Embryonic facial prominence (tissue), 1 donor: ENCODE data around the gene NMNAT2.
A peak's percentile ranks its signal among the peaks of the same experiment; 100 is the strongest.
"Not testable (repeated sequence)": the region's sequence is repeated elsewhere in the genome, so short reads cannot be mapped to it uniquely, and the experiment has no call there.

ENCODE experiments used
- DNase-seq: peaks from one replicate; pipeline ENCODE4 v3.0.0-alpha.2; 2016; ENCODE audit errors: extremely low spot score

The NMNAT2 gene

DNA sequence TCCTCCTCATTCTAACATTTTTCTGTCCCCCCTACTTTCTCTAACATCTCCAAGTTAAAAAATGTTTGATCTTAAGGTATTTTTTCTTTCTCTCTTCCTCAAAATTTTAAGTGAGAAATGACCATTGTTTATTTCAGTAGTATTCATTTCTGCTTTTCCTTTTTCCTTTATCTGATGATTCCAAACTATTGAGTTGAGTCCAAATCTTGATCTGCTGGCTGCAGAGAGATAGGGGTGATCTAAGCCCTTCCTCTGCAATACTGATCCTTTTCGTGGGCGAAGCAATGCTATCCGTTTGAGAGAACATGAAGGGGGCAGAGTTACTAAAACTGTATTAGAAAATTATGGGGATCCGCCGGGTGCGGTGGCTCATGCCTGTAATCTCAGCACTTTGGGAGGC lies 516 bp upstream of the NMNAT2 start:
- no peak for DNase-seq

DNA sequence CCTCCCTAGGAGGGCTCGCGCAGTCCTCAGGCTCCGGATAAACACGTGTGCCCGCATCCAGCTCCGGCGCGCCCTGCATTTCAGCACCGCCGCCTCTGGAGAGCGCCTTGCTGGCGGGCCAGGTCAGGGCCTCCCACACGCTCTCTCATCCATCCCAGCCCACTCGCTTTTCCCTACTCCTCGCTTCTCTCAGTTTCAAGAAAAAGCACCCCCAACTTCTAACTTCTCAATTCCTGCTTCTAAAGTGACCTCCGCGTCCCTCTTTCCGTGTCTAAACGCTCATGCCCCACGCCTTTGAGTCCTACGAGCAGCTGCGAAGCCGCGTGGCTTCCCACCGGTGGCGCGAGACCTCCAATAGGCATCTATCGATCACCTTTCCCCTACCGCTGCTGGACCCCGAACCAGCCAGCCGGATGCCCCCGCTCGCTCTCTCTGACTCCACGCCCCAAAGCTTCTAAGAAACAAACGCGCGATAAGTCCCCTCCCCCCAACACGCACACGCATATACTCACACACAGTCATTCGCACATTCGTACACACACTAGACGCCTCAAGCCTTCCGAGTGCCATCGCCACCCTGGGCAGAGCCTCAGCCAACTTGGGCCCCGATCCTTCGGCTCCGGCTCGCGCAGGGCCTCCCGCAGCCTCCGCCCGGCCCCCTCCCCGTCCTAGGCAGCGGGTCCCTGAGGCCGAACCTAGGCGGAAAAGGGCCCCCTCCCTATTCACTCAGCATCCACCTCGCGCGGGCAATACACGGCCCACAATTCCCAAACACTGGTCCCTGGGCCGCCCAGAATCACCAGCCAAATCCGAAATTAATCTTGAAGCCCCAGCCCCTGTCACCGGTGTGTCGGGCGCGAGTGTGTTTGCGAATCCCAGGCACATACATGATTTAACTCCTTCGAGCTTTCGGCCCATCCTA lies 1.1 kb downstream of the NMNAT2 start:
- DNase-seq: peak; percentile 62

- no peak for DNase-seq
Observed at GRCh38 chr1:183414365-183414764, 3.8 kb downstream of the NMNAT2 start.

DNA sequence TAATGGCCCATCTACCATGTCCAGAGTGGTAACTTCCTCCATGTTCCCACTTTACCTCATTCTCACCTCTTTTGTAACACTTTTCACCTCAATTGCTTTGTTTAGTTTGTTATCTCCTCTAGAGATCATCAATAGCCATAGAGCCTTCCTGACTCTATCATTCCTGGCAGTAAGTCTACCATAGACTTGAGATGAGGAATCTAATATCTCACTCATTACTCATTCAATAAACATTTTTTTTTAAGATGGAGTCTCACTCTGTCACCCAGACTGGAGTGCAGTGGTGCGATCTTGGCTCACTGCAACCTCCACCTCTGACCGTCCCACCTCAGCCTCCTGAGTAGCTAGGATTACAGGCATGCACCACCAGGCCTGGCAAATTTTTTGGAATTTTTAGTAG lies 7.1 kb downstream of the NMNAT2 start:
- no peak for DNase-seq

DNA sequence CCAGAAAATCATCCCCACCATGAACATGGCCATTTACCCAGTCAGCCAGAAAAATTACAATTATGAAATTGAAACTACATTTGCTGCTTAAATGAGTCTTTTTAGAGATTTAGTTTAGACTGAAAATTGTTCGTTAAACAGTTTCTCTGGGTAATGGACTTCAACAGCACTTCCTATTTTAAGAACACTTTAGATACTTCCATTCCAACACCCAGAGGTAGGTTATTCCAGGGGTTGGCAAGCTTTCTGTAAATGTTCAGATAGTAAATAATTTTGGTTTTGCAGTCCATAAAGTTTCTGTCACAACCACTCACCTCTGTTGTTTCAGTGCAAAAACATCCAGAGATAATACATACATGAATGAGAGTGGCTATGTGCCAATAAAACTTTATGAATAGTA lies 10.2 kb downstream of the NMNAT2 start:
- DNase-seq: no peak

DNA sequence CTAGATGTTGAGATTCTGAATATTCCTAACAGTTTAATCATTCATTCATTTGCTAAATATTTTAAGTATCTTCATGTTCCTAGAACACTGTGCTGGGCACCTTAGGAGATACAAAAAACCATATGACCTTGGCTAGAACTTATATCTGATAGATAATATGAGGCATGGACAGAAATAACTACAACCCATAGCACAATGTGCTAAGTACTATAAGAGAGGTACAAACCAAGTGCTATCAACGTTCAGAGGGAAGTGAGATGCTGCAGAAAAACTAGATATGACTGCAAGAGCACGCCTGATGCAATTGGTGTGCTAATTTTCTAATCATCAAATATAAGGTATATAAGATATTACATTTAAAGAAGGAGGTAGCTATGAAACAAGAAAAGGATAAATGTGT lies 10.7 kb downstream of the NMNAT2 start:
- no peak for DNase-seq

DNA sequence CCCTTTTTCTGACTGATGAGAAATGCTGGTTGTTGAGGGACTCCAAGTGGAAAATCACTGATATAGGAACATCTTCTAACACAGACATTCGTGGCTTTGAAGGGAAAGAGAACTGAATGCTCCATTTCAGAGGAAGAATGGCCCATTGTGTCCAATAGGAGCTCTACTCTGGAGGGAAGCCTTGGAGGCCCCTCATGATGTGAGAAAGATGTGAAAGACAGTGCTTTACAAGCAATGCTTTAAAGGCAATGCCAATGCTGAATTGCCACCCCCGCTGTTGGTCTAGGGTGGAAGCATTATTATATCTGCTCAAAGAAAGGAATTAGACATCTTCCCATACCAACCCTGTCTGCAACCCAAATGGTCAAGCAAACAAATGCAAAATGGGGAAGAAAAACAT lies 13.7 kb downstream of the NMNAT2 start:
- DNase-seq: no peak

- no peak for DNase-seq
Observed at GRCh38 chr1:183403498-183403897, 14.7 kb downstream of the NMNAT2 start.

DNA sequence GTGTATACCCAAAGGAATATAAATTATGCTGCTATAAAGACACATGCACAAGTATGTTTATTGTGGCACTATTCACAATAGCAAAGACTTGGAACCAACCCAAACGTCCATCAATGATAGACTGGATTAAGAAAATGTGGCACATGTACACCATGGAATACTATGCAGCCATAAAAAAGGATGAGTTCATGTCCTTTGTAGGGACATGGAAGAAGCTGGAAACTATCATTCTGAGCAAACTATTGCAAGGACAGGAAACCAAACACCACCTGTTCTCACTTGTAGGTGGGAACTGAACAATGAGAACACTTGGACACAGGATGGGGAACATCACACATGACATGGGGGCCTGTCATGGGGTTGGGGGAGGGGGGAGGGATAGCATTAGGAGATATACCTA lies 16.6 kb downstream of the NMNAT2 start:
- DNase-seq: not testable (repeated sequence)

DNA sequence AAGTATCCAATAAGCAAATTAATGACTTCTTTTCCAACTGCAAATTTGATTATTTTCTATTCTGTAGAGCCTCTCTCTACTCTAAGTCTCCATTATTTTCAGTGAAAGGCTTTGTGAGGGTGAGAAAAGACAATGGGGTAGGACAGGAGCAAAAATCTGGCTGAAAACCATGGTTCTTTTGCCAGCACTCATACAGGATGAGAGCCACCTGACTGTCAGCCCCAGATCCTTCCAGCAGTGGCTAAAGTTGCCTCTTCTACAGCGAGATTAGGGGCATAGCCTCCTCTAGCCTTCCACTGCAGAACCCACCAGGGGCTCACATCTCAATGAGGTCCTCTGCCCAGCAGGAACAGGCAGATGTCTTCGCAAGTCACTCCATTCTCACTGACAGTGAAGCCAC lies 23.7 kb downstream of the NMNAT2 start:
- no peak for DNase-seq

GRCh38 chr1:183391863-183392262 lies 26.3 kb downstream of the NMNAT2 start:
- no peak for DNase-seq

DNA sequence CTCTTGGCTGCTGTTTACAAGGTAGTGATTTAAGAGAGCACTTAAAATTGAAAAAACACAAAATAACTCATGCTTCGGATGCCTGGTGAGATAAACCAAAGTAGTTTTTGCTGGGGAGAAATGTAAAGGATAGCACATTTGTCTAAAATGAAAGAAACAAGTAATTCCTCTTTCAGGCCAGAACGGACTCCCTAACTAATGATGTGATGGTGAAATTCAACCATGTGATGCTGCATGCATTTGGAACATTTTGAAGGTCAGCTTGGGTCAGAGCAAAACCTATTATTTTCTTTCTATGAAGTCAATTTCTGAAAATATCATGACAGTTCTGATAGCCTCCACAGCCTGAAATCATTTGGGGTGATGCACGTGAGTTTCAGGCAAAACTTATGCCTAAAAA lies 27.6 kb downstream of the NMNAT2 start:
- no peak for DNase-seq

- no peak for DNase-seq
Observed at GRCh38 chr1:183388735-183389134, 29.4 kb downstream of the NMNAT2 start.

- no peak for DNase-seq
Observed at GRCh38 chr1:183385340-183386144, 32.6 kb downstream of the NMNAT2 start.

GRCh38 chr1:183379951-183380350 lies 38.2 kb downstream of the NMNAT2 start:
- DNase-seq: no peak

GRCh38 chr1:183375381-183375780 lies 42.8 kb downstream of the NMNAT2 start:
- no peak for DNase-seq

DNA sequence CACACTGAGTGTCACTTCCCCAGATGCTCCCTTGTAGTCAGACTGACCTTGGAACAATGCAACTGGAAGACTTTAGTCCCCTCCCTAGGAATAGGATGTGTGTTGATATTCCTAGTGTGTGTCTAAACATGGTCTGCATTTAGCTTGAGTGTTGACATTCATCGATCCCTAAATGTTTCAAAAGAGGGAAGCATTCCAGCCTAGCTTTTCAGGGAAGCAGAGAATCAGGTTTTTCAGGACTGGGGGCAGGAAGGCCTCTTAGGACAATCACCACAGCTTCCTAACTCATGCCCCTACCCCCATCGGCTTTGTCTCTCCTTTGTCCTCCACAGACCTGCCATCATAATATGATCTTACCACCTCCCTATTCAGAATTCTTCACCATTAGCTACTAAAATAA lies 43.4 kb downstream of the NMNAT2 start:
- DNase-seq: no peak

- no peak for DNase-seq
Observed at GRCh38 chr1:183372586-183373230, 45.5 kb downstream of the NMNAT2 start.

DNA sequence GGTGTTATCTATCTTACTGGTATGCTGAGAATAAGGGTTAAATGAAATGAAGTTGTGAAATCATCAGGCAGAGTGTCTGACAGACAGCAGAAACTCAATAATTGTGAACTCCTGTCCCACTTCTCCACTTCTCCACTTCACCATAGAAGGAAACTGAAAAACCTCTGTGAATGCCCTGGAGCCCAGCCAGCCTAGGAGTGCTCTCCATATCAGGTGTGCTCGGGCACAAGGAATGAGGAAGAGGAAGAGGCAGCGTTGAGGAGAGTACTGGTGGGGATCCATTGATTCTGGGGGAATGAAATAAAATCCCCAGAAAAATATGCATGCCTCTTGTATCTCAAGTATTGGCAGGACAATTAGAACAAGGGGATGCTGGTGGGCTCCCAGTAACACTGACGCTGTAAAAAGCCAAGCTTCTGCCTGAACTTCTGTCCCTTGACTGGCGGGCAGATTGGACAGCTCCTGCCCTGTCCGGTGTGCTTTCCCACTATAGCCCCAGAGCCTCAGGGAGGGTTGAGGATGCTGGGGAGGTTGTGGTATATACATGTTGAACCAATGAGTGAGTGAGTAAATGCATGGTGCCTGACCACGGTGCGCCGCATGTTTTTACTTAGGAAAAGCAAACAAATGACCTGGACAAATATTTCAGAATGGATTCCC lies 47.7 kb downstream of the NMNAT2 start:
- no peak for DNase-seq

GRCh38 chr1:183368213-183369108 lies 49.7 kb downstream of the NMNAT2 start:
- DNase-seq: no peak

DNA sequence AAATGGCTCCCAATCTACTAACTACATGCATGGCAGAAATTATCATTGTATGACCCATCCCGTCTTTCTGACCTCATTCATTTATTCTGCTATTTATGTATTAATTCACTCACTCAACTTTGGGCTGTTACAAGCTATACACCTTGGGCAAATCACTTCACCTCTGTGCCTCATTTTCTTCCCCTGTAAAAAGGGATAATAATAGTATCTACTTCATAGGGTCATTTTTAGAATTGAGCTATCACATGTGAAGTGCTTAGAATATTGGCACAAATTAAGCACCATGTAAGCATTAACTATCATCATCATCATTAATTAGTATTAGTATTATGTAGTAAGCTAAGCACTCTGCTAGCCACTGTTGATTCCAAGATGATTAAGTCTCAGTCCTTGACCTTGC lies 52.1 kb downstream of the NMNAT2 start:
- DNase-seq: no peak
